DND-41 (cell line): ENCODE data around the gene ACSM2A.
"Not testable (repeated sequence)": the region's sequence is repeated elsewhere in the genome, so short reads cannot be mapped to it uniquely, and the experiment has no call there.

Source experiments
- ATAC-seq: fragments of 200-7000 bp; cut with Tn5 transposase; 3 replicates; pipeline ENCODE4 v1.9.1; 2021; ENCODE audit warnings: low read depth; ENCODE audit not compliant: insufficient read depth
- DNase-seq: peaks from one replicate; pipeline ENCODE4 v3.0.0-alpha.2; 2020
- H2AFZ ChIP-seq: 2 replicates; pipeline ENCODE4 v1.6.0; 2012; ENCODE audit warnings: low read depth, low read length
- H3K27ac ChIP-seq: 2 replicates; pipeline ENCODE4 v1.5.1; 2012; ENCODE audit warnings: low read length, inconsistent platforms
- H3K27me3 ChIP-seq: fragments of 200-600 bp; sonication (generic); 2 replicates; pipeline ENCODE4 v1.6.0; 2012; ENCODE audit warnings: low read length, mild to moderate bottlenecking, inconsistent platforms; ENCODE audit not compliant: insufficient read depth, poor library complexity
- H3K36me3 ChIP-seq: 2 replicates; pipeline ENCODE4 v1.5.1; 2012; ENCODE audit warnings: low read length, inconsistent platforms; ENCODE audit not compliant: insufficient read depth
- H3K4me1 ChIP-seq: 2 replicates; pipeline ENCODE4 v1.5.1; 2012; ENCODE audit warnings: mild to moderate bottlenecking, low read length; ENCODE audit not compliant: insufficient read depth
- H3K4me2 ChIP-seq: 2 replicates; pipeline ENCODE4 v1.6.0; 2012; ENCODE audit warnings: mild to moderate bottlenecking, moderate library complexity, low read length, inconsistent platforms; ENCODE audit not compliant: insufficient read depth
- H3K4me3 ChIP-seq, 2 experiments: fragments of 200-600 bp in 1 of 2; shearing (Covaris generic) in 1 of 2; 2 replicates each; pipeline ENCODE4 v1.5.1; 2012 to 2016; ENCODE audit warnings: inconsistent platforms in 2 of 2, low read length in 2 of 2, mild to moderate bottlenecking in 2 of 2, low read depth in 1 of 2, moderate library complexity in 1 of 2
- H3K79me2 ChIP-seq: 2 replicates; pipeline ENCODE4 v1.6.0; 2012; ENCODE audit warnings: low read length, inconsistent platforms; ENCODE audit not compliant: insufficient read depth
- H3K9ac ChIP-seq: 2 replicates; pipeline ENCODE4 v1.6.0; 2012; ENCODE audit warnings: low read depth, mild to moderate bottlenecking, inconsistent platforms, low read length, moderate library complexity
- H3K9me3 ChIP-seq: 2 replicates; pipeline ENCODE4 v1.5.1; 2012; ENCODE audit warnings: low read length, moderate library complexity, mild to moderate bottlenecking, inconsistent platforms; ENCODE audit not compliant: insufficient read depth, severe bottlenecking
- H4K20me1 ChIP-seq: 2 replicates; pipeline ENCODE4 v1.6.0; 2012; ENCODE audit warnings: low read length; ENCODE audit not compliant: insufficient read depth
- EZH2 ChIP-seq: IDR thresholded peaks from 3 replicates; pipeline ENCODE4 v1.6.1; 2012; ENCODE audit warnings: borderline replicate concordance, low read depth, mild to moderate bottlenecking, moderate library complexity, low read length, inconsistent platforms; ENCODE audit not compliant: severe bottlenecking
- TF ChIP-seq, protein P1 (sequence below): IDR thresholded peaks from 2 replicates; pipeline ENCODE4 v1.5.1; 2012; ENCODE audit warnings: borderline replicate concordance, low read length, moderate library complexity, mild to moderate bottlenecking; ENCODE audit not compliant: poor library complexity, severe bottlenecking; ENCODE audit errors: extremely low read depth

The ACSM2A gene, protein sequence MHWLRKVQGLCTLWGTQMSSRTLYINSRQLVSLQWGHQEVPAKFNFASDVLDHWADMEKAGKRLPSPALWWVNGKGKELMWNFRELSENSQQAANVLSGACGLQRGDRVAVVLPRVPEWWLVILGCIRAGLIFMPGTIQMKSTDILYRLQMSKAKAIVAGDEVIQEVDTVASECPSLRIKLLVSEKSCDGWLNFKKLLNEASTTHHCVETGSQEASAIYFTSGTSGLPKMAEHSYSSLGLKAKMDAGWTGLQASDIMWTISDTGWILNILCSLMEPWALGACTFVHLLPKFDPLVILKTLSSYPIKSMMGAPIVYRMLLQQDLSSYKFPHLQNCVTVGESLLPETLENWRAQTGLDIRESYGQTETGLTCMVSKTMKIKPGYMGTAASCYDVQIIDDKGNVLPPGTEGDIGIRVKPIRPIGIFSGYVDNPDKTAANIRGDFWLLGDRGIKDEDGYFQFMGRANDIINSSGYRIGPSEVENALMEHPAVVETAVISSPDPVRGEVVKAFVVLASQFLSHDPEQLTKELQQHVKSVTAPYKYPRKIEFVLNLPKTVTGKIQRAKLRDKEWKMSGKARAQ

DNA sequence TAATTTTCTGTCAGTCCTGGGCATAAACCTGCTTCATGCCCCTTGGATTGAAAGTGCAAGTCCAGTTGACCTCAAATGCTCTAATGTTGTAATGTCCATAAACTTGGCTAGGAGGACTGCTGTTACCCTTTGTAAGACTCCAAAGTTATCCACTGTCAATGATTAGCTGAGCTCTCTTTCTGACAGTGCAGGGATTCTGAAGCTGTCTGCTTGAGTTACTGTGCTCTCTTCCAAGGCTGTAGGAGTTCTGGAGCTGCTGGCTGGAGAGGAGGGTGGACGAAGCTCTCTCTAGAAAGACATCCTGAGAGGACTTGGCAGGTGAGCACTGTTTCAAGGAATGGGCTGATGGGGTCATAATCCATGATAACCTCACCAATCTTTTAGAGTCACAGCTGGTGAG, at the start of gene ACSM2A:
ACSM2A (plus strand) TSS at position 158 of the 400 bp plus-strand sequence. CDS start 8,594 bp downstream, outside the sequence.
- not testable (repeated sequence) for H3K9me3 ChIP-seq, H3K4me1 ChIP-seq, H3K4me3 ChIP-seq, H3K79me2 ChIP-seq, H3K9ac ChIP-seq, H3K27ac ChIP-seq, ATAC-seq, H3K4me2 ChIP-seq, H3K36me3 ChIP-seq, H3K27me3 ChIP-seq, H4K20me1 ChIP-seq, DNase-seq, H2AFZ ChIP-seq

DNA sequence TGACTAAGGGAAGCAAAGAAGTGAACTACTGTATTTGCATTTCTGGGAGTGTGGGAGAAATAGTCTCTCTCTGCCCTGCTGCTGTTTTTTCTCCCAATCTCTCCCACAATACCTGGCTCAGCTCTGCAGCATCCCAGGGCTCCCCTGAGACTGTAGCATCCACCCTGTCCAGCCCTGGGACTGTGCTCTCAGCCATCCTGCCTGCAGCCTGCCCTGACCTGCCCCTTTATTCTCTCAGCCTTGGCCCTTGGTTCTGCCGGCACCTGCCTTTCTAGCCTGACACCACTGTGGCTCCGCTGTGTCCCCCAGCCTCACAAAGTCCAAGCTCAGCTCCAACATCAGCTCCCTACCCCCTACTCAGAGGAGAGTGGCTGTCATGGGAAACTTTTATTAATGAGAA, 48.7 kb upstream of the ACSM2A start:
- Histone ChIP-seq H3K4me1 (no peaks in the 10 kb centered on the region), H3K79me2 (no peaks in the 10 kb centered on the region), H3K4me3 (no peak overlapping the region), H4K20me1 (no peaks in the 10 kb centered on the region), H3K27ac (no peak overlapping the region), H3K4me2 (no peak overlapping the region), H2AFZ (no peak overlapping the region), H3K27me3 (no peaks in the 10 kb centered on the region), H3K9ac (no peak overlapping the region), H3K9me3 (no peaks in the 10 kb centered on the region), H3K36me3 (no peaks in the 10 kb centered on the region)
- ATAC-seq (no peak), DNase-seq (no peak)
- no peak for TF ChIP-seq EZH2
- TF ChIP-seq, protein P1, sequence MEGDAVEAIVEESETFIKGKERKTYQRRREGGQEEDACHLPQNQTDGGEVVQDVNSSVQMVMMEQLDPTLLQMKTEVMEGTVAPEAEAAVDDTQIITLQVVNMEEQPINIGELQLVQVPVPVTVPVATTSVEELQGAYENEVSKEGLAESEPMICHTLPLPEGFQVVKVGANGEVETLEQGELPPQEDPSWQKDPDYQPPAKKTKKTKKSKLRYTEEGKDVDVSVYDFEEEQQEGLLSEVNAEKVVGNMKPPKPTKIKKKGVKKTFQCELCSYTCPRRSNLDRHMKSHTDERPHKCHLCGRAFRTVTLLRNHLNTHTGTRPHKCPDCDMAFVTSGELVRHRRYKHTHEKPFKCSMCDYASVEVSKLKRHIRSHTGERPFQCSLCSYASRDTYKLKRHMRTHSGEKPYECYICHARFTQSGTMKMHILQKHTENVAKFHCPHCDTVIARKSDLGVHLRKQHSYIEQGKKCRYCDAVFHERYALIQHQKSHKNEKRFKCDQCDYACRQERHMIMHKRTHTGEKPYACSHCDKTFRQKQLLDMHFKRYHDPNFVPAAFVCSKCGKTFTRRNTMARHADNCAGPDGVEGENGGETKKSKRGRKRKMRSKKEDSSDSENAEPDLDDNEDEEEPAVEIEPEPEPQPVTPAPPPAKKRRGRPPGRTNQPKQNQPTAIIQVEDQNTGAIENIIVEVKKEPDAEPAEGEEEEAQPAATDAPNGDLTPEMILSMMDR, result no peak

GRCh38 chr16:20404637-20405036, 46.7 kb upstream of the ACSM2A start, which contains the start of gene PDILT:
TSS of gene PDILT (minus strand) at chr16:20404737. CDS start at chr16:20399300, 5,437 bp downstream.
- Histone ChIP-seq H3K4me1 (no peaks in the 10 kb centered on the region), H3K79me2 (no peaks in the 10 kb centered on the region), H3K27me3 (no peaks in the 10 kb centered on the region), H3K4me2 (no peak within 1 kb of the TSS), H3K4me3 (no peak within 1 kb of the TSS), H3K27ac (no peak within 1 kb of the TSS), H2AFZ (no peak within 1 kb of the TSS), H3K9me3 (no peaks in the 10 kb centered on the region), H3K36me3 (no peaks in the 10 kb centered on the region), H3K9ac (no peak within 1 kb of the TSS), H4K20me1 (no peaks in the 10 kb centered on the region)
- DNase-seq, result no peak
- no peak for ATAC-seq
- TF ChIP-seq EZH2, result no peak
- TF ChIP-seq, protein P1, result no peak

DNA sequence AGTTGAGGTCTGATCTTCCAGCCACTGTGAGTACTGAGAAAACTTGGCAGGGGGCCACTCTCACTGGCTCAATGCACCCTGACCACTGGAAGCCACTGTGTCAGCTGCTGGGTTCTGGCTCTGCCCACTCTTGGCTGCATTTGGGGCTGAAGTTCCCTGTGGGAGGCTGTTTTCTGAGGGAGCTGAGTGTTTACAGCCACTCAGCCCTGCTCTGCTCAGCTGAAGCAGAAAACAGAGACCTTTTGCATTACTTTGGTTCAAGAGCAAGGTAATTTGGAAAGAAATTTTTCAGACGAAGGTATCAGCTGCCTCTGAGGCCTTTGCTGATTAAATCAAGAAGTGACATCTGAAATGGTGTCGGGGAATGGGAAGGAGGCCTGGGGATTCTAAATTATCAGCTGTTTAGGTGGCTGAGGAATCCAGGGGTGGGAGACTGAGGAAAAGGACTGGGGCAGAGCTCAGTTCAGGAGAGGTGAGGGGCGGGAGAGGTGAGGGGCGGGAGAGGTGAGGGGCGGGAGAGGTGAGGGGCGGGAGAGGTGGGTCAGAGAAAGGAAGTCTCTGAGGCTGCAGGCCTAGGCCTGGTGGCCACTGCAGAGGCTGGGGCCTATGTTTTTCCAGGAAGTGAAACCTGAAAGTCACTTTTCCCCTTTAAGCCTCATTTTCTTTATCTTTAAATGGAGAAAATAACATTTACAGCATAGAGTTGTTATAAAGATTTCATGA, 41.8 kb upstream of the ACSM2A start, which contains the start of gene ACSM5:
ACSM5 (plus strand) TSS at position 137 of the 723 bp plus-strand sequence. CDS start 1,951 bp downstream, outside the sequence.
- Histone ChIP-seq H3K36me3 (no peaks in the 10 kb centered on the region), H3K27me3 (no peaks in the 10 kb centered on the region), H2AFZ (no peak within 1 kb of the TSS), H3K4me3 (no peak within 1 kb of the TSS), H3K4me2 (no peak within 1 kb of the TSS), H3K79me2 (no peaks in the 10 kb centered on the region), H3K9me3 (no peaks in the 10 kb centered on the region), H4K20me1 (no peaks in the 10 kb centered on the region), H3K4me1 (no peaks in the 10 kb centered on the region), H3K27ac (no peak within 1 kb of the TSS), H3K9ac (no peak within 1 kb of the TSS)
- DNase-seq, result no peak
- no peak for TF ChIP-seq EZH2
- TF ChIP-seq, protein P1, result no peak
- no peak for ATAC-seq
